IPS DF 19.7 (cell line): ENCODE measurements around the gene ABCG1.

Experiments used
- DNase-seq: peaks from one replicate; pipeline ENCODE4 v3.0.0-alpha.2; 2013; ENCODE audit warnings: low read depth, low spot score

Gene ABCG1

GRCh38 chr21:42271065-42271464 is 52.1 kb downstream of the ABCG1 start:
- no peak for DNase-seq

- DNase-seq, result no peak
Measured at GRCh38 chr21:42272109-42272962, 53.4 kb downstream of the ABCG1 start.

- DNase-seq, result no peak
Measured at GRCh38 chr21:42272984-42273600, 54.2 kb downstream of the ABCG1 start.

- DNase-seq, result no peak
Measured at GRCh38 chr21:42276076-42276475, 57.1 kb downstream of the ABCG1 start.

GRCh38 chr21:42276526-42277154 is 57.7 kb downstream of the ABCG1 start:
- no peak for DNase-seq

- DNase-seq, result no peak
Measured at GRCh38 chr21:42277593-42277992, 58.7 kb downstream of the ABCG1 start.

GRCh38 chr21:42278451-42279149 is 59.7 kb downstream of the ABCG1 start:
- DNase-seq, result no peak

- no peak for DNase-seq
Measured at GRCh38 chr21:42279341-42279871, 60.5 kb downstream of the ABCG1 start.

GRCh38 chr21:42279888-42280287 is 60.9 kb downstream of the ABCG1 start:
- DNase-seq, result no peak

GRCh38 chr21:42280356-42281180 is 61.6 kb downstream of the ABCG1 start:
- DNase-seq, result no peak

- no peak for DNase-seq
Measured at GRCh38 chr21:42281181-42281680, 62.3 kb downstream of the ABCG1 start.

GRCh38 chr21:42282021-42282420 is 63.1 kb downstream of the ABCG1 start:
- no peak for DNase-seq

GRCh38 chr21:42282715-42283114 is 63.8 kb downstream of the ABCG1 start:
- DNase-seq, result no peak

GRCh38 chr21:42285569-42286245 is 66.8 kb downstream of the ABCG1 start:
- no peak for DNase-seq

- no peak for DNase-seq
Measured at GRCh38 chr21:42286416-42286815, 67.5 kb downstream of the ABCG1 start.

- DNase-seq, result no peak
Measured at GRCh38 chr21:42287193-42288083, 68.5 kb downstream of the ABCG1 start.

GRCh38 chr21:42288962-42289361 is 70.0 kb downstream of the ABCG1 start:
- DNase-seq, result no peak

GRCh38 chr21:42289926-42290325 is 71.0 kb downstream of the ABCG1 start:
- no peak for DNase-seq

- no peak for DNase-seq
Measured at GRCh38 chr21:42290505-42290904, 71.6 kb downstream of the ABCG1 start.
